MM.1S (cell line): ENCODE measurements around the gene EXOC4.

Experiments used
- EZH2 ChIP-seq: fragments of 300-600 bp; sonication (generic); optimal IDR thresholded peaks from 2 replicates; pipeline ENCODE3; 2017; ENCODE audit warnings: low read depth, mild to moderate bottlenecking, antibody characterized with exemption, low read length, mixed read lengths
- EZH2phosphoT487 ChIP-seq: fragments of 300-600 bp; sonication (generic); IDR thresholded peaks from 2 replicates; pipeline ENCODE4 v1.6.1; 2018; ENCODE audit warnings: antibody characterized with exemption, low read length
- TF ChIP-seq, protein P1 (sequence below): fragments of 300-600 bp; sonication (generic); IDR thresholded peaks from 2 replicates; pipeline ENCODE4 v1.5.1; 2016; ENCODE audit warnings: antibody characterized with exemption, low read length, mixed read lengths

DNA sequence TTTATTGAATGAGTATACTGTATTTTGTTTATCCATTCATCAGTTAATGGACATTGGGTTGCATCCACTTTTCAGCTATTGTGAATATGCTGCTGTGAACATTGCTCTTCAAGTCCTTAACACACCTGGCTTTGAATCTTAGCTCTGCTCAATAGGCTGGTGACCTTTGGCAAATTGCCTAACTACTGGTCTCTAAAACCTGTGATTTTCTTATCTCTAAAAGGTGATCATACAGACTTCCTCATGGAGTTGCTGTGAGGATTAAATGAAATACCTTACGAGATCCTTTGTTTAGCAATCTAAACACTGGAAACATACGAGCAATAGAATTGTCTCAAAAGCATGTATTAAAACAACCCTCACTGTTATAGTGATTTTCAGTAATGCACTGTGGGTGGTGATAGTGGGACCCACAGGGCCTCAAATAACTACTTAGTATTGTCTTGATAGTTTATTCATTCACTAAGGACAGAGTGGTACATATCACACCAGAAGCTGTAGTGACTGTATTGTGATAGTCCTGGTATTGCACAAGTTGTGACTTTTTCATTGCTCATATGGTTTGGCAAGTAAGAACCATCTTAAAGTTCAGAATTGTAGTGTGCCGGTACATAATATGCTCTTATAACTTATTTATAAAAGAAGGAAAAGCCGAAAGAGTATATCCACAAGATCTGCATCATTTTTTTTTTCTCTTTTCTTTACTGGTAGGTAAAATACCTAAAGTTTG lies 257.6 kb downstream of the EXOC4 start:
- TF ChIP-seq EZH2 (no peak), EZH2phosphoT487 (no peak)
- TF ChIP-seq, protein P1, sequence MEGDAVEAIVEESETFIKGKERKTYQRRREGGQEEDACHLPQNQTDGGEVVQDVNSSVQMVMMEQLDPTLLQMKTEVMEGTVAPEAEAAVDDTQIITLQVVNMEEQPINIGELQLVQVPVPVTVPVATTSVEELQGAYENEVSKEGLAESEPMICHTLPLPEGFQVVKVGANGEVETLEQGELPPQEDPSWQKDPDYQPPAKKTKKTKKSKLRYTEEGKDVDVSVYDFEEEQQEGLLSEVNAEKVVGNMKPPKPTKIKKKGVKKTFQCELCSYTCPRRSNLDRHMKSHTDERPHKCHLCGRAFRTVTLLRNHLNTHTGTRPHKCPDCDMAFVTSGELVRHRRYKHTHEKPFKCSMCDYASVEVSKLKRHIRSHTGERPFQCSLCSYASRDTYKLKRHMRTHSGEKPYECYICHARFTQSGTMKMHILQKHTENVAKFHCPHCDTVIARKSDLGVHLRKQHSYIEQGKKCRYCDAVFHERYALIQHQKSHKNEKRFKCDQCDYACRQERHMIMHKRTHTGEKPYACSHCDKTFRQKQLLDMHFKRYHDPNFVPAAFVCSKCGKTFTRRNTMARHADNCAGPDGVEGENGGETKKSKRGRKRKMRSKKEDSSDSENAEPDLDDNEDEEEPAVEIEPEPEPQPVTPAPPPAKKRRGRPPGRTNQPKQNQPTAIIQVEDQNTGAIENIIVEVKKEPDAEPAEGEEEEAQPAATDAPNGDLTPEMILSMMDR, result no peak
